ENCODE results near the gene DNAJB13.

Gene DNAJB13

DNA sequence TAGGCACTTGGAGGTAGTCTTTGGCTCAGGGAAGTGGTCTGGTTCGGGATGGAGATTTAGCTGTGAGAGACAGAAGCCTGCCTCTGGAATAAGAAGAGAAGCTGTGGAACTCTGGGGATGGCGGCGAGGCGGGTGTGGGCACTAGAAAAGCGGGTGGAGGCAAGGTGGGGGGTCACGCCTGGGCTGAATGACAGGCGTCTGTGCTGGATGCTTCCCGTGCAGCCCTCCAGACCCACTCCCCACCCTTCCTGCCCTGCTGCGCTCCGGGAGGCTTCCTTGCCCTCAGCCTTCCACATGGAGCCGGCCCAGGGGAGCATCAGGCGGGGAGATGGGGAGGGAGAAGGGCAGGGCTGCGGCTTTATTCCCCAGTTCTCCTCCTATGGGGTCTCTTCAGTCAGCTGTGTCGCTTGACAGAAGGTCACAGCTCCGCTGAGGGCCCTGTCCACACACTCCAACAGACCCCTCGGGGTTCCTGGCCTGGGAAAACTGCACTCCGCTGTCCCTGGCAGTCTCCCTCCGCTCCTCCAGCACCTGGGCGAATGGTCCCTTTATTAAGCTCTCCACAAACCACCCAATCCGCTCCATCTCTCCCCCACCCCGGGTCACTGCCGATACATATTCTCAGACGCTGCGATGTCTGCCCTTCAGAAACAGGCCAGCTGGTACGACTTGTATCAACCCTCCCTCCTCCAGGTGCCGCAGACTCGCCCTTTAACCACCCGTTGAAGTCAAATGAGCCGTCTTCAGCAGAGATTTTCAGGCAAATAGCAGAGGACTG, 6.2 kb downstream of the DNAJB13 start:
- no peak for DNase-seq

DNA sequence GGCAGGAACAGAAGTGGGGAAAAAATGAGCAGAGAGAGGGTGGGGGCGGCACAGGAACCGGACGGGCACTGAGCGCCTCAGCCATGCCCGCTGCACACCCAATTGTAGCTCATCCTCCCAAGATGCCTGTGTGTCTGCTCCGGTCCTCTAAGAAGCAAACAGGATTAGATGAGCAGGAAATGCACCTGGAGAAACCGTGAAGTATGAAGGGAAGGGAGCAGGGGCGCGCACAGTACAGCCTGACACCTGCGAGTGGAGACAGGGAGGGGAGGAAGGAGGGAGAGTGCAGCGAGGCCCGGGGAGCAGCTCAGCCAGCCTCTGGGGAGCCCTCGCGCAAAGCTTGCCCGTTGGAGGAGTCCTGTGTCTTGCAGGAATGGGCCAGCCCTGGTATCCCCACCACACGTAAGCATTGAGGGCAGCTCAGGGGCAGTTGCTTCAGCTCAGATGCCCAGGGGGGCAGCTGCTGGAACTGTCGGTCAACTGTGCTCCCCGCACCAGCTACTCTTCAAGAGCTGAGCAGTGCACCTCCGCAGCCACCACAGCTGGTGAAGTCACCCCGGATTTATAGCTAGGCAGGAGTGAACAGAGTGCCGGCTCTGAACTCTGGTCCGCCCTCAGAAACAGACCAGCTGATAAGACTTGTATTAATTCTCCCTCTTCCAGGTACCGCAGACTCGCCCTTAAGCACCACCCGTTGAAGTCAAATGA, 7.0 kb downstream of the DNAJB13 start:
- no peak for DNase-seq

DNA sequence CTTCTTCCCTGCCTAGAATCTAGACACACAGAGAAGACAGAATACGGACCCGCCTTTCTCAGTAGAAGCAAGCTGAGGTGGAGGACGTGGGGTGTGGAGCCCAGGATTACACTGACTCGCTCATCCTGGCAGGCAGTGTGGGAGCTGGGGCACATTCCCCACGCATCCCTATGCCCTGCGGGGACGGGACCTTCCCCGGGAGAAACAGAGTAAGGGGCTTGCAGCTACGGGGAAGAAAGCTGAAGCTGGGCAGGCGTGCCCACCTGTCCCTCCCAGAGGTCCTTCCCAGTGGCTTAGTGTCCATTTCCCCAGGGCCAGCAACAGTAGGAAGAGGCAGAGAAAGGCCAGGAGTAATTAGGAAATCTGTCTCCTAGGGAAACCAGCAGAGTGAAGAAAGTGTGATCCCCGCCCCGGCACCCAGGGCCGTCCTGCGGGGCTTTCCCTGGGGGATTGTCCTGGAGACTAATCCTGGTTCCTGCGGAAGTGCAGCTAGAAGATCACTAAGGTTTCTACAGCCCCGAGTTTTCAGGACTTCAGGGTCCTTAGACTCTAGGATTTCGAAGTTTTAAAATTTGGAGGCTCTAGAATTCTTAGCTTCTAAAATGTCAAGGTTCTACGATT, 7.8 kb downstream of the DNAJB13 start:
- no peak for DNase-seq

DNA sequence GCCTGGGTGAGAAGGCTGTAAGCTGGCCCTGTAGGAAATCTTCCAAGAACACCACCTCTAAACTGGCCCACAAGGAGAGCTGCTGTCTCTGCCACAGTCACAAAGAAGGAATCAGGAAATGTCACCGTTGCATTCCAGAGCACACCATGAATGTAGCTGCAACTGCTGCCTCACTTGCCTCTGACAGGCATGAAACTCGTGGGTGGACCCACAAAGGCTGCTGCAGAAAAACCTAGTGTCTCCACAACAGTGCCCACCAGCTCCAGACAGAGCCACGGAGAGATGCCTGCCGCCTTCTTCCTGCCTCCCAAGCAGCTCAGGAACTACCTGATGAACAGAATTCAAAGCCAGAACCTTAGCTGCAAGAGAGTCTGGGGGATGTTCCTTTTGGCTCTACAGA, 10.5 kb downstream of the DNAJB13 start:
- DNase-seq, result no peak

DNA sequence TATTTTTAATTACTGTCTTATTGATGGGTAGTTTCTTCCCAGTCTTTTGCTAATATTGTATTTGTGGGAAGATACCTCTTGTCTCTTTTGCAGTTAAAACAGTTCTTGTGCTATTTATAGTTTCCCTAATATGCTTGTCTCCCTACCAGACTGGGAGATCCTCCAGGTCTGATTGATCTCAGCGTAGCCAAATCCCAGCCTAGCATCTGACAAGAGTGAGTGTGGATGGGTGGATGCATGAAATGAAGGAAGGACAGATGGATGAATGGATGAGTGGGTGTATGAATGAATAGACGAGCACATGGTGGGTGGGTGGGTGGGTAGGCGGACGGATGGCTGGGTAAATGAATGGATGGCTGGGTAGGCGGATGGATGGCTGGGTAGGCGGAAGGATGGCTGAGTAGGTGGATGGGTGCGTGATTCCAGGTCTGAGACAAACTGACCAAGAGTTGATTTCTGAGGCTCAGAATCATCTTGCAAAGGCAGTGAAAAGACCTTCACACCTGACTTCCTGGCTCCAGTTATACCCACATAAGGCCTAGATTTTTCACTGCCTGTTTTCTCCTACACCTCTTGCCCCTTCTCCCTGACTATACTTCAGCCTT, 11.4 kb downstream of the DNAJB13 start:
- no peak for DNase-seq

DNA sequence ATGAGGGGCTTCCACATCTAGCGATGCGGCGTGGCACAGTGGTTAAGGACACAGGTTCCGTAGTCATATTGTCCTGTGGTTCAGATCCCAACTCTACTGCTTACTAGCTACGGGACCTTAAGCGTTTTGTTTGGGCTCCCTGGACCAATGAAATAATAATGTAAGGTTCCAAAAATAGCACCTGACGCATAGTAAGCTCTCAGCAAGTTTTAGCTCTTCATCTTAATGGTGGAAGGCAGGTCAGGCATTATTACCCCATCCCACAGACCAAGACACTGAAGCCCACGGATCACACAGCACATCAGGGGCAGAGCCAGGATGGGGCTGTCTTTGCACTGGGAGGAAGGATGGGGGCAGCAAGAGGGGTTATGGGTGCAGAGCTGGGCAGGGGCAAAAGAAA, 13.0 kb downstream of the DNAJB13 start:
- no peak for DNase-seq

DNA sequence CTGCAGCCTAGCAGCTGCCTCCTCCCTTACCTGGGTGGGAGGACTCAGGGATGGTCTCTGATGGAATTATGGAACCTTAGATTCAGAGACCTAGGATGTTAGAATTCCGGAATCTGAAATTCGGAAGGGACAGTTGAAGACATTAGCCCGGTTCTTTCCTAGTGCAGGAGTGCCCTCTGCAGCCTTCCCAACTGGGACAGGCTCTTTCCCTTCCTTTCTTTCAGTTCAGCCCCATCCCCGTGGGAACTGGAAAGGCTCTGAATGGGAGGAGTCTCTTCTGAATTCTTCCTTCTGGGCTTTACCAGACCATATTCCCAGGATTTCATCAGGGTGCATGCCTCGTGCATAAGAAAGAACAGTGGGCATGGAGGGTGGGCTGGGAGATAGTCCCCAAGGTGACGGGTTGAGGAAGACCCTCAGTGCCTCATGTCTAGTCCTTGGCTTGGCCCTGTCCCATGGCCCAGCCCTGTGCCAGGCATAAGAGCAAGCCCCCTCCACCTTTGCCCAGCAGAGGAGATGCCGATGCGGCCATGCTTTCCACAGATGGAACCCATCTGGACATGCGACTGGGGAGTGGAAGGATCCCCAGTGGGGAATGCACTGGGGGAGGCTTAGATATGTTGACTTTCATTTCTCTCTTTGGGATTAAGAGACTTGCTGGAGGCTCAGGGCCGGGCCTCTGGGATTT, 14.4 kb downstream of the DNAJB13 start:
- DNase-seq, result no peak

DNA sequence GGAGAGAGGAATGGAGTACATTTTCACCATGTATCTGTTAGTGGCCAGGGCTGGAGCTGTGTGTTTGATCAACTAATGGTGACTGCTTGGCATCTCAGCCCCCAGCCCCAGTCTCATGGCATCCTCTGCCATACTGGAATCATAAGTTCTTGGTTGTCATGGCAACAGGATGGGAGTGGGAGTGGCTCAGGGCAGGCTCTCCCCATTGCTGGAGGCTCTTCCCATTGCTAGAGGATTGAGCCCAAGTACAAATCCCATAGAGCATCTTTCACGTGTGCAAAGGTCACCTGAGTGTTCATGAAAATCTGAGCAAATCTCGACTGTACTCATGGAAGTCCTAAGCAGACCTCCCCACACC, 14.9 kb downstream of the DNAJB13 start:
- DNase-seq, result no peak

DNA sequence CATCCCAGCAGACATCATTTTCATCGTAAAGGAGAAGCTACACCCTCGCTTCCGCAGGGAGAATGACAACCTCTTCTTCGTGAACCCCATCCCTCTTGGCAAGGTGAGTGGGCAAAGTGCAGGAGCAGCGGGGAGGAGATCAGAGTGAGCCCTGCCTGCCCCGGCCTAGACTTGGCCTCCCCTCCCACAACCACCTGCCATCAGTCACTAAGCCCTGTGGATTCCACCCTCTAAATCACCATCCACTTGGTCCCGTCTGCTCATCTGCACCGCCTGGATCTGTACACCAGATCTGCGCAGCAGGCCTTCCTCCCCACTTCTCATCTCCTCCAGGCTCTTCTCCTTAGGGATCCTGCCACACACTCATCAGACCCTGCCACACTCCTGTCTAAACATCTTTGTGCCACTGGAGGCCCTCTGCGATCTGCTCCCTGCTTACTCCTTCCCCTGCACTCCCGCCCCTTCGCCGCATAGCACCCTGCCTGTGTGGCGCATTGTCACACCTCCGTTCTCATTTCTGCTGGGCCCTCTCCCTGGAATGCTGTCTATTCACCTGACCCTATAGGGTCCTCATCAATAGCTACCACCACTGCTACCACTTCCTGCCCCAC, 17.6 kb downstream of the DNAJB13 start:
- DNase-seq, result no peak

DNA sequence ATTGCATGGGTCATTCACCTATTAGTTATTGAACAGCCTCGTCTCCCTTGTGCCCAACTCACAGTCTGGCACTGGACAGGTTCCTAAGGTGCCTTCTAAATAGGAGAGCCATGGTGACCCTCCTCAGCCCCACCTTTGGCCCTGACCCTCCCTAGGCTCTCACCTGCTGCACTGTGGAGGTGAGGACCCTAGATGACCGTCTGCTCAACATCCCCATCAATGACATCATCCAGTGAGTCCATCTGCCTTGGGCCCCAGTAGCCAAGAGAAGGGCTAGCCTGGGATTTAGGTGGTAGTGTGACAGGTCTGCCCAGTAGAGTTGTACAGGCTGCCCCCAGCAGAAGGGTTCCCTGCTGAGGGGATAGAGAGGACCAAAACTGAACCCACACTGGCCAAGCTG, 18.3 kb downstream of the DNAJB13 start:
- no peak for DNase-seq

DNA sequence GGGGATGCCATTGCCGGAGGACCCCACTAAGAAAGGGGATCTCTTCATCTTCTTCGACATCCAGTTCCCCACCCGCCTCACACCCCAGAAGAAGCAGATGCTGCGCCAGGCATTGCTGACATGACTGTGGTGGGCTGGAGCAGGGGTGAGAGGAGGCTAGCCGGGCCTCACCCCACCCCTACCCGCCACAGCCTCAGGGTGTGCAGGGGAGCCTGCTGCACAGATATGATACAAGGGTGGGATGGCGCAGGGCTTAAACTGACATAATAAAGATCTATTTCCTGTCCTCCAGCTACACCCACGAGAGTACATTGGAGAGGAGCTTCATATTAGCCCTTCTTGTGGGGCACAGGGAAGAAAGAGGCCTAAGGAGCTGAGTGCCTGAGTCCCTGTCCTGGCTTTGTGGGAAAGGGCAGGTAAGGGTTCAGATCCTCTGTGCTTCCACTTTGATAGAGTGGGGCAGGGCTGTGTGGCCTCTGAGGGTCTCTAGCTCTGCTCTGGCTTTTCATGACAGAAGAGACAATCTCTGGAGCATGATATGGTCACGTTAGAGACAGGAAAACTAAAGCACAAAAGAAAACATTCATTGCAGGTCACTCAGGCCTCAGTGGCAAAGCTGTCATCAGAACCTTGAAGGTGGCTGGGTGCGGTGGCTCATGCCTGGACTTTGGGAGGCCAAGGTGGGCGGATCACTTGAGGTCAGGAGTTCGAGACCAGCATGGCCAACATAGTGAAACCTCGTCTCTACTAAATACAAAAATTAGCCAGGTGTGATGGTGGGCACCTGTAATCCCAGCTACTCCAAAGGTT, 19.4 kb downstream of the DNAJB13 start:
- no peak for DNase-seq

DNA sequence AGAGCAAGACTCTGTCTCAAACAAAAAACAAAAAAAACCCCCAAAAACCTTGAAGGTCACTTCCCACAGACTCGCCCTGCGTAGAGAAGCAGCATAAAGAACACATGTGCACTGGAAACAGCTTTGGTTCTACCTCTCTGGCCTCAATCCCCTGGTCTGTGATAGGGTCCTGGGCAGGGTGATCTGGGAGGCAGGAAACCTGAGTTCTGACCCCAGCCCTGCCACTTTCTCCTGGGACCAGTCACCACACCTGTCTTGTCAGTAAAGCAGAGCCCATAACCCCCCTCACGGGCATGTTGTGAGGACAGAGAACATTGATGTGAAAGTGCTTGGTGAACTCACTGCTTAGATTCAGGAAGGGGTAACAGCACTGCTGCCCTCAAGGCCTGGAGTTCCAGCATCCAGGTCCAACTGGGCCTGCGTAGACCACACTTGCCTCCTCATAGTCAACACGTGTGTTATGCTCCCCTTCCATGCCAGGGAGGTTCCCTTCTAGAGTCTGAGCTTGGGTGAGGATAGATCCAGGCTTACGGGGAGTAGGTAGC, 20.4 kb downstream of the DNAJB13 start:
- DNase-seq, result no peak

DNA sequence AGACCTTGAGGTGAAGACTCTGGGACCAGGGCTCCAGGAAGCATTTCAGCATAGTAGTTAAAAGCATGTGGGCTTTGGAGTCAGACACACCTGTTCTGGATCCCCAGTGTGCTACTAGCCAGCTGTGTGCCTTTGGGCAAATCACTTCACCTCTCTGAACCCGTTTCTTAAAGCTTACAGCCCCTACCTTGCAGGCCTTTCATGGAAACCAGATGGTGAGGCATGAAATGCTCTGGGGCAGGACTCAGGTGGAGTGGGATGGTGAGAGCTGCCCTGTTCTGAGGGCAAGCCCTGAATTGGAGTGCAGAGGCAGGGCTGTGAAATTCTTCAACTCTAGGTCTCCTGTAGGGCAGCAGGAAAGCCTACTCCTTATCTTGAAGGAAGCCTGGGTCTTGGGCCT, 21.4 kb downstream of the DNAJB13 start:
- no peak for DNase-seq

DNA sequence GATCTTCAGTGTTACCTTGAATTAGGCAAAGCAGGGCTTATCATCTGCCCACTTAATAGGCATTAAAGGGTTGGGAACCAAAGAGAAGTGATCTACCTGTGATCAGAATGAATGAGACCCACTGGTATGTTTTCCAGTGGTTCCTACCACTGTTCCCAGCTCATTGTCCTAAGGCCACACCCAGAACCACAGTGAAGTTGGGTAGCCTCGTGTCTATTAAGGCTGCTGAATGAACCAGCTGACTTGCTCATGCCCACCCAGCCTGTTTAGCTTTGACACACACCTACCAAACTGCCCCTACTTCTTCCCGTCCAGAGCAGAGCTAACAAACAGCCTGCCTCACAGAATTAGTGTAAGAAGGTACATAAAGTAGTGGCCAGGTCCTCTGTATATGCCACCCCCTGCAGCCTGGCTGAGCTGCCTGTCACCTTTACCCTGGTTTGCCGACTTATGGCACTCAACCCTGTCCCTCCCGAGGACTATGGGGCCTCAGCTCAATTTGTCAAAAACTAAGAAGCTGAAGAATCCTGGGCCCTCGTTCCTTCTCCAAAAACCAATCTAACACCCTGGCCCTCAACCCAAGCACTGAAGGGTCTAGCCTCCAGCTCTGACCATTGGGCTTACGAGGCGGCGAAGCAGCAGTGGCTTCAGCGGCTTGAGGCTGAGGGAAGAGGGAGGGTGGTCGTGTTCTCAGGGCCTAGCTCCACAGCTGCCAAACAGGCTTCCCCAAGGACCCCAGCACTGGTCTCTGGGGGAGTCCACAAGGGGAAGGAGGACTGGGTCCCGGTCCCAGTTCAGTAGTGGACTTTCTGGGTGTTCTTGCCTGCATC, 22.0 kb downstream of the DNAJB13 start:
- no peak for DNase-seq

DNA sequence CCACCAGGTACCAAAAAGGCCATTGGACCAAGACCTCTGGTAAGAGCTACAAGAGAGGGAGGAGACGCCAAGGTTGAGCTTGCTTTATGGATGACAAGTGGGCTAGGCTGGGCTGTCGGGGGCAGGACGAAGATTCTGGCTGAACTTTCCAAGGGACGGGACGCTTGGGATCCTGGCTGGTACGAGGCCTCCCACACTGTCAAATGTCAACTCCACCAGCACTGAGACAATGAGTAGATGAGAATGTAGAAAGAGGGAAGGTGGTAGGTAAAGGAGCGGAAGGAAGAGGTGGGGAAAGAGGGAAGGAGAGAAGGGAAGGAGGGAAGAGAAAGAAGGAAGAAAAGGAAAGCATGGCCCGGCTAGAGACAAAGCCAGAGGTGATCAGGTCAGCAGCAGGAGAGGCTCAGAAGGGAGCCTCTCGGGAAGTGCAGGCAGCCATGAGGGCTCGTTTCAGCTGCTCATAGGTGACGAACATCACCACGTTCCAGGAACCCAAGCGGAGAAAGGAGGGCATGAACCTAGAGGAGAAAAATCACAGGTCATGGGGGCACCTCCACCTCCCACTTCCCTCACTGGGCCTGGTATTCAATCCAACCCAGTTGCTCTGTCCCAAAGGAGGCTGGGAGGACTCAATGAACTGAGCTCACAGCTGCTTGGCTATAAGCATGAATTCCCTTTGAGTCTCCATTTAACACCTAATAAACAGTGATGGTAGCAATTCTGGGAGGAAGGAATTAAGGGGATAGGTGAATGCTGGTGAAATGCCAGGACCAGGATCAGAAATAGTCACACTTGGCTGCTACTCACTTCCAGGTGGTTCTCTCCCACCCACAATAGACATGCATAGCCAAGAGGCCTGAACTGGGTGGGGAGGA, 24.0 kb downstream of the DNAJB13 start:
- DNase-seq, result no peak

DNA sequence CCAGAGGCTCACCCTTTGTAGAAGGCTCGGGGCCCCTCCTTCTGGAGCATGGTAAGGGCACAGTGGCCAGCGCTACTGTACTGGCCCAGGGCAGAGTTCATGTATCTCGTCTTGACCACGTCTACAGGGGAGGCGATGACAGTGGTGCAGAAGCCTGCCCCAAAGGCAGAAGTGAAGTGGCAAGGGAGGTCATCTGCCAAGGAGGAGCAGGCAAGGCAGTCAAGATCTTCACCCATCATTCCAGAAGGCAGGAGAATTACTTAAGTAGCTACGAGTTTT, 24.6 kb downstream of the DNAJB13 start:
- no peak for DNase-seq

DNA sequence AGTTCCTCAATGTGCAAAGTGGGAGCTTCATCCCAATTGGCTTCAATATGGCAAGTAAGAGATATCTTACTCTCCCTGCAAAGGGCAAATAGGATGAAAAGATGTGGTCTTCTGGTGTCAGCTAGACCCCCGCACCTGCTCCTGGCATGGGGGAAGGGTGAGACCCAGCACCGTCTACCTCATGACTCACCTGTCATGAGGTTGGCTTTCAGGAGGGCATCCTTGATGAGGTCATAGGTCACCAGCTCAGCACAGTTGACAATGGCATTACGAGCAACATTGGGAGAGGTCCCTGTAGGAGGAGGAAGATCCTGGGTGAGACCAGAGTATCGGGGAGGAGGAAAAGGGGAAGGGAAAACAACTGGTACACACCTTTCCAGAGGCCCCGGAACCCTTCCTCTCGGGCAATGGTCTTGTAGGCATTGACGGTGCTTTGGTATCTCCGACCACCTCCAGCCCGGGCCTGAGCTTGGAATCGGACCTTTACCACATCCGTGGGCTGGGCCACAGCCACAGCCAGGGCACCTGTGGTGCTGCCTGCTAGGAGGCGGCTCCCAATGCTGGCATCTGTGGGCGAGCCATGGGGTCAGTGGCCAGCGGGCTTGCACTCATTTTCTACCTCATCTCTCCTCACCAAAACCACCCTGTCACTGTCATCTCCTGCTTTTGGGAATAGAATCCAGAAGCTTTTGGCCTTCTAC, 25.8 kb downstream of the DNAJB13 start:
- DNase-seq, result no peak

DNA sequence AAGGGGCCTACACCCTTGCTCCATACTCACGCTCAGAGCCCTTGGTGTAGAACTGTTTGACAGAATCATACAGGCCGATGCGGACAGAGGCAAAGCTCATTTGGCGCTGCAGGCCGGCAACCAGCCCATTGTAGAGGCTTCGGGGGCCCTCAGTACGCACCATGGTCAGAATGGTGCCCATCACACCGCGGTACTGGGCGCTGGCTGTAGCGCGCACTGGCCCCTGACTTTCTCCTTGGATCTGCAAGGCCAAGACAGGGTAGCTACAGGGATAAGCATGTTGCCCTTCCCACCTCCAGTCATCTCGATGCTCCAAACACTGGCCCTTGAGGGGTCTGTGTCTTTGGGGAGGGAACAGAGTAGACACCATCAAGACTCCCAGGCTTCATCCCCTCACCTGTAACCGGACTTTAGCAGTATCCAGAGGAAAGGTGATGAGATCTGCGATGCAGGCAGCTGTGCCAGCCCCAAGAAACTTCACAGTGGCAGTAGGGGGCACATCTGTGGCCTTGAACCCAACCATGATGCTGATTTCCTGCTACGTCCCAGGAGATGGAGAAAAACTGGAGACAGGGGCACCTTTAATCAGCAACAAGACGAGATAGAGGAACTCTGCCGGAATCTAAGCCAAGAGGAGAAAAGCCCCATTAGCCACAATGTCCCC, 27.2 kb downstream of the DNAJB13 start:
- no peak for DNase-seq

All from NCI-H1105 (cell line).